Measurements from ENCODE around the gene EIF4E.
"Not testable (repeated sequence)": the region's sequence is repeated elsewhere in the genome, so short reads cannot be mapped to it uniquely, and the experiment has no call there.

The EIF4E gene

GRCh38 chr4:98928131-98928504 lies 815 bp downstream of the EIF4E start:
- ChIA-PET CTCF (interaction anchor here (0.9 to 3.4 kb wide), 9 partner anchors 10 to 461 kb away, joined by 3 to 21 read pairs (median 5); partner anchors contain the start of gene METAP1), POLR2A (interaction anchor here (0.6 to 2.1 kb wide), 3 partner anchors 11 to 349 kb away, joined by 3 to 8 read pairs (median 3); partner anchors contain the start of gene METAP1)
- no peak for TF ChIP-seq CTCF (IDR thresholded peaks at IDR 0.05; ENCODE audit: insufficient read depth, low read length, missing control alignments)
- DNase-seq (ENCODE audit: low read depth, low spot score), result no peak
- H3K4me3 ChIP-seq (ENCODE audit: low read depth, low read length), result peak overlapping the region; percentile 94

GRCh38 chr4:98926257-98926656 lies 2.7 kb downstream of the EIF4E start:
- CTCF ChIA-PET, result interaction anchor here (0.8 to 3.4 kb wide), 2 partner anchors 131 to 181 kb away, joined by 3 to 21 read pairs; no protein-coding TSS in a partner anchor
- POLR2A ChIA-PET; DNase-seq (ENCODE audit: low read depth, low spot score); H3K4me3 ChIP-seq (ENCODE audit: low read depth, low read length): not testable (repeated sequence)

GRCh38 chr4:98921292-98921691 lies 7.6 kb downstream of the EIF4E start:
- CTCF ChIA-PET, result interaction anchor here (0.8 to 1.2 kb wide), 3 partner anchors 9 to 73 kb away, joined by 3 read pairs; no protein-coding TSS in a partner anchor
- no peak for DNase-seq (ENCODE audit: low read depth, low spot score)
- no peak for TF ChIP-seq CTCF (IDR thresholded peaks at IDR 0.05; ENCODE audit: insufficient read depth, low read length, missing control alignments)
- no peak overlapping the region for H3K4me3 ChIP-seq (ENCODE audit: low read depth, low read length)
- POLR2A ChIA-PET, result no interaction called here

- no peak for TF ChIP-seq CTCF (IDR thresholded peaks at IDR 0.05; ENCODE audit: insufficient read depth, low read length, missing control alignments)
- ChIA-PET CTCF (interaction anchor here (1.2 kb wide), 1 partner anchor 137 kb away, joined by 3 read pairs; no protein-coding TSS in a partner anchor), POLR2A (interaction anchor here (0.9 kb wide), 1 partner anchor 9 kb away, joined by 4 read pairs; the partner anchor contains the start of gene EIF4E)
- no peak overlapping the region for H3K4me3 ChIP-seq (ENCODE audit: low read depth, low read length)
- no peak for DNase-seq (ENCODE audit: low read depth, low spot score)
These were observed 8.9 kb downstream of the EIF4E start for GRCh38 chr4:98919996-98920395.

GRCh38 chr4:98910728-98911127 lies 18.2 kb downstream of the EIF4E start:
- CTCF ChIA-PET; H3K4me3 ChIP-seq (ENCODE audit: low read depth, low read length); DNase-seq (ENCODE audit: low read depth, low spot score); POLR2A ChIA-PET: not testable (repeated sequence)

- H3K4me3 ChIP-seq (ENCODE audit: low read depth, low read length), result no peak overlapping the region
- POLR2A ChIA-PET, result interaction anchor here (1.1 kb wide), 1 partner anchor 85 kb away, joined by 3 read pairs; no protein-coding TSS in a partner anchor
- CTCF ChIA-PET, result no interaction called here
- no peak for TF ChIP-seq CTCF (IDR thresholded peaks at IDR 0.05; ENCODE audit: insufficient read depth, low read length, missing control alignments)
- DNase-seq (ENCODE audit: low read depth, low spot score), result no peak
These were observed 19.1 kb downstream of the EIF4E start for GRCh38 chr4:98909646-98910401.

- no peak for DNase-seq (ENCODE audit: low read depth, low spot score)
- CTCF ChIA-PET, result no interaction called here
- TF ChIP-seq CTCF (IDR thresholded peaks at IDR 0.05; ENCODE audit: insufficient read depth, low read length, missing control alignments), result no peak
- POLR2A ChIA-PET, result interaction anchor here (1.1 kb wide), 1 partner anchor 86 kb away, joined by 3 read pairs; no protein-coding TSS in a partner anchor
- no peak overlapping the region for H3K4me3 ChIP-seq (ENCODE audit: low read depth, low read length)
These were observed 20.1 kb downstream of the EIF4E start for GRCh38 chr4:98908703-98909262.
